GM08714 (cell line): ENCODE results near the gene ZCCHC2.
A peak's percentile ranks its signal among the peaks of the same experiment; 100 is the strongest.

Experiments
- H3K4me3 ChIP-seq: fragments of 200-500 bp; sonication (Bioruptor generic); 2 replicates; pipeline ENCODE4 v1.5.1; 2014; ENCODE audit warnings: mild to moderate bottlenecking, low read length, inconsistent platforms
- ZNF274 ChIP-seq: IDR thresholded peaks from 2 replicates; pipeline ENCODE4 v1.6.1; 2012; ENCODE audit warnings: mild to moderate bottlenecking, low read depth, low read length

ZCCHC2 gene

GRCh38 chr18:62522504-62523254, at the start of gene ZCCHC2:
ZCCHC2 (plus strand) TSS chr18:62523025; CDS start chr18:62523425, 400 bp downstream.
- TF ChIP-seq ZNF274: no peak
- H3K4me3 ChIP-seq: peak within 1 kb of the TSS; percentile 94

GRCh38 chr18:62479574-62479973, 43.3 kb upstream of the ZCCHC2 start:
- TF ChIP-seq ZNF274: no peak
- no peak overlapping the region for H3K4me3 ChIP-seq

GRCh38 chr18:62480927-62481326, 41.9 kb upstream of the ZCCHC2 start:
- no peak overlapping the region for H3K4me3 ChIP-seq
- TF ChIP-seq ZNF274: no peak

DNA sequence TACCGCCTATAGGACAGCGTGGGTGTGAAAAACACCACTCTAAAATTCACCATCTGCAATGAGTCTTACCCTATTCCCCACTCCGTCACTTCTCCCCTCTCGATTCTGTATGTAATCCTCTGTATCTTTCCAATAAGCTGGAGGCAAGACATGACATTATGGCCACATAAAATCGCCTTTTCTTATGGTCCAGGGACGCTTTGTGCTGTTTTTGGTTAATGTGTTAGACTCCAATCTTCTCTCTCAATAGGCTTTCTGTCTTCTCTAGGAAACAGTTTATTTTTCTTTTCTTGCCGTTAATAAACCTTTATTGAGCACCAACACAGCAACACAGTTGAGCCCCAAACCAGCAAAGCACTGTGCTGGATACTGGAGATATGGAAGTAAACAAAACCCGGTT, 37.9 kb upstream of the ZCCHC2 start:
- TF ChIP-seq ZNF274: no peak
- no peak overlapping the region for H3K4me3 ChIP-seq

DNA sequence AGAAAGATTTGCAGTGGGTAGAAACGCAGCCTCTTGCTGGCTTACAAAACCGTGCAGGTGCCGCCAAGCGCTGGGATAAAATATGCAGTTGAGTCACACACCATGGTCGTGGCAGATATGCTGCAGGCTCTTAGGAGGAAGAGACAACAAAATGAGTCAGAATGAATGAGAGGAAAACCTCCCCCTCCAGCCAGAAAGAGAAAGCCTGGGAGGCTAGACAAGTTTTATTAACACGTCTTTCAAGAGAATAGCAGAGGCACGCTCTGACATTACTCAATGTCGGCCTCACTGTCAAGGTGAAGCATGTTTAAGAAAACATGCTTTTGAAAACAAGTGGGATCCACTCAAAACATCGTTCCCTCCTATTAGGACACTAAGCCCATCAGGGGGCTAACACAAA, 37.1 kb upstream of the ZCCHC2 start:
- no peak for TF ChIP-seq ZNF274
- H3K4me3 ChIP-seq: no peak overlapping the region

GRCh38 chr18:62486290-62486964, 36.4 kb upstream of the ZCCHC2 start:
- no peak for TF ChIP-seq ZNF274
- H3K4me3 ChIP-seq: no peak overlapping the region

DNA sequence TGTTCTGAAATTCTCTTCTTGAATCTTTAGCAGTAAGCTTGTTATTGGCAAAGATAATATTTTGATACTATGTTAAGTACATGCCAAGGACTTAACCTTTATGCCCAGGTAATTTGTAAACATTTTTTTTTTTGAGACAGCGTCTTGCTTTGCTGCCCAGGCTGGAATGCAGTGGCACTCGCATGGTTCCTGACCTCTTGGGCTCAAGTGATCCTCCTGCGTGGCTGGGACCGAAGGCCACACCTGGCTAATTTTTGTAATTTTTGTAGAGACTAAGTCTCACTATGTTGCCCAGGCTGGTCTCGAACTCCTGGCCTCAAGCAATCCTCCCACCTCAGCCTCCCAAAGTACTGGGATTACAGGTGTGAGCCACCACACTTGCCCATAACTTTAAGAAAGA, 35.7 kb upstream of the ZCCHC2 start:
- no peak for TF ChIP-seq ZNF274
- H3K4me3 ChIP-seq: no peak overlapping the region

GRCh38 chr18:62490967-62491695, 31.7 kb upstream of the ZCCHC2 start:
- no peak overlapping the region for H3K4me3 ChIP-seq
- TF ChIP-seq ZNF274: no peak

DNA sequence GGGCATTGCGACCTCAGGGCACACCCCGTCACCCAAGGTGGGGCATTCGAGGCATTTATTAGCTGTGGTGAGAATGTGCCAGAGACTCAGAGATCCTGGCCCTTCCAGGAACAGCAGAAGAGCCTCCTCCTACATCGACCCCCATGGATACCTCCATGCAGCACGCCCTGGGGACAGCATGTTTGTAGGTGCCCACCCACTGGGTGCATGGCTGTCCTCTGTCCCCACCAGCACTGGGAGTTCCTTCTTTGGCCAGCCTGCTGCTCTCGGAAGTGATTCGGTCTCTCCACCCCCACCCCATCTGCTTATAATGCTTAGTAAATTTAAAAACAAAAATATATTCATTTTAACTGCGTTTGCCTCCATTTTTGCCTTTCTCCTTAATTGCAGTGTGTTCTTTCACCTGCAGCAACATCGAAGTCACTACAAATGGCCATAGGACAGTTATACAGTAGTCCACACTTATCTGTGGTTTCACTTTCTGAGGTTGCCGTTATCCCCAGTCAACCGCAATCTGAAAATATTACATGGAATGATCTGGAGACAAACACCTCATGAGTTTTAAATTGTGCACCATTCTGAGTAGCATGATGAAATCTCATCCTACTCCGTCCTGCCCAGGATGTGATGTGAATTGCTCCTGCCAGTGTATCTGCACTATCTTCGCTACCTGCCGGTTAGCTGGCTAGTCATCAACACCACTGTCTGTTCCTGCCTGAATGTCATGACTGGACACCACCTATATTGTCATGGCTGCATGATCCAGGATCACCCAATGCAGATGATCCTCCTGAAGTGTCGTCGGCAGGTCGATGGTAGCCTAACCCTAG, 29.6 kb upstream of the ZCCHC2 start:
- no peak for TF ChIP-seq ZNF274
- no peak overlapping the region for H3K4me3 ChIP-seq

DNA sequence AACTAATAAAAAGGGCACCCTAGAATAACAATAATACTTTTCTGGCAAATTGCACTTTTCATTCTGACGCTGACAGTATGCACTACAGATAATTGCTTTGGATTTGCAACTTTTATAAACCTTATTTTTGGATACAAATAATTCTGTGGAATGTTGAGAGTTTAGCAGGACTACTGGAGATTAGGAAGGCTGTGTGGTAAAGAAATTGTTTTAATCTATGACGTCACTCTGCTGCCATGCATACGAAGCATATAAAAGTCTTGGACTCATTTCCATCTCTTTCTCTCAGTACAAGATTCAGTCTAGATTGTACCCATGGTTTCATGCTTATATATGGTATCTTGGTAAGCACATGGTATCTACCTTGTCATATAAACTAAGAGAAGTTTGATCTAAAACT, 28.1 kb upstream of the ZCCHC2 start:
- H3K4me3 ChIP-seq: no peak overlapping the region
- no peak for TF ChIP-seq ZNF274

GRCh38 chr18:62496262-62496661, 26.6 kb upstream of the ZCCHC2 start:
- no peak for TF ChIP-seq ZNF274
- H3K4me3 ChIP-seq: no peak overlapping the region

GRCh38 chr18:62497190-62497772, 25.5 kb upstream of the ZCCHC2 start:
- no peak for TF ChIP-seq ZNF274
- no peak overlapping the region for H3K4me3 ChIP-seq

DNA sequence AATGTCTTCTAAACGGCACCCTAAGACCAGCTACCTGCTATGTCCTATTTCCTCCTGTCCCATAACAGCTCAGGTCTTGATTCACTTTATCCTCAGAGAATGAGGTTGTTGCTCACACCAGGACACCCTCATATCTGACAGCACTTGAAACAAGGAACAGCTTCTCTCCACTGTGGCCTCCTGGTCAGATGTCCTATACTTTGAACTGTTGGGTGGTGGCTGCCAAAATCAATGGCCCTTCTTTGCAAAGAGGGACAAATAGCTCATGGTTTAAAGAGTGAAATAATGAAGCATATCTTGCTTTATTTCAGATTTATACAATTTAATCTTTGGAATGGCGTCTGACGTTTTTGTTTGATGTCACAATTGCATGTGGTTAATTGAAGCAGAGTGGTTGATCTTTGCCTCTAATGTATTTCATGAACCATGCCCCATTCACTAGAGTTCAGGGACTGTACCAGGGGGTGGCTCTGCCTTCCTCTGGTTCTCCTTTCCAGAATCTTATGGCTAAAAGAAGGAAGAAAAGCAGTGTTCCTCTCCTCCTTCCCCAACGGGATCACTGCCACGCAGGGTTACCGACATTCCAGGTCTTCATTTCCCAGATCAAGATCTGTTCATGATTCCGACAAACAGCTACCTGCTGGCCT, 24.1 kb upstream of the ZCCHC2 start:
- no peak overlapping the region for H3K4me3 ChIP-seq
- no peak for TF ChIP-seq ZNF274
